Ovary (tissue), 10 donors: ENCODE data around the gene ZNF214. TPM values are rescaled to one million over a fixed set of nuclear protein-coding genes. Genes with fewer than 3 reads are reported as not detected.

ENCODE experiments used
- DNase-seq, 5 donors: peaks; one replicate each; pipeline ENCODE4 v3.0.0-alpha.2; 2019 to 2020
- H3K27ac ChIP-seq, 2 donors: fragments of 200-600 bp; one replicate each; pipeline versions ENCODE4 v1.5.1 to v1.8.0; 2019 to 2022
- H3K27me3 ChIP-seq: fragments of 200-600 bp; one replicate; pipeline ENCODE4 v1.8.0; 2022
- H3K36me3 ChIP-seq: fragments of 200-600 bp; sonication (generic); one replicate; pipeline ENCODE4 v1.5.1; 2019
- H3K4me1 ChIP-seq: one replicate; pipeline ENCODE4 v1.8.1; 2013; ENCODE audit warnings: mild to moderate bottlenecking, moderate library complexity; ENCODE audit not compliant: insufficient read depth
- H3K4me3 ChIP-seq: fragments of 200-600 bp; sonication (generic); one replicate; pipeline ENCODE4 v1.5.1; 2017
- H3K9me3 ChIP-seq, 2 donors: fragments of 200-600 bp in 1 of 2; sonication (generic) in 1 of 2; one replicate each; pipeline versions ENCODE4 v1.5.1 to v1.8.1; 2013 to 2019; ENCODE audit warnings: mild to moderate bottlenecking in 1 of 2, moderate library complexity in 1 of 2
- CTCF ChIP-seq, 3 donors: fragments of 450-650 bp in 2 of 3; fragments of 200-600 bp in 1 of 3; IDR thresholded peaks; one replicate each; pipeline versions ENCODE4 v1.5.1 to v1.8.0; 2016 to 2022; ENCODE audit warnings: antibody characterized with exemption in 3 of 3, mild to moderate bottlenecking in 1 of 3
- EP300 ChIP-seq: sonication (generic); formaldehyde crosslinking; IDR thresholded peaks from one replicate; pipeline ENCODE4 v1.6.1; 2017; ENCODE audit warnings: antibody characterized with exemption
- POLR2A ChIP-seq: fragments of 450-650 bp; IDR thresholded peaks from one replicate; pipeline ENCODE4 v1.6.1; 2017; ENCODE audit warnings: antibody characterized with exemption, mild to moderate bottlenecking, moderate library complexity
- WGBS, 3 donors: extraction: QIAGEN DNeasy Blood & Tissue Kit in 1 of 3; methylation state at CpG; one replicate each; pipeline versions ENCODE4 v1.1.5 to v1.1.7; 2013 to 2017; 5-methylcytosine and 5-hydroxymethylcytosine counted together
- intact Hi-C, 4 donors: fragments of 100-400 bp; cut with DNase I; formaldehyde crosslinking; loops; one replicate each; pipeline versions ENCODE4 v1.11.0 to v1.15.1; 2022 to 2023
- long read RNA-seq, 3 donors: library from polyadenylated mRNA in 2 of 3; unstranded in 2 of 3; transcript quantifications; one replicate each; pipeline ENCODE4 v2.0.0 and lab custom pipeline, GENCODE V29; 2021 to 2026
- polyA plus RNA-seq, 2 donors: library from polyadenylated mRNA; stranded (reverse); fragments of 200-250 nt in 1 of 2; fragments of 350-450 nt in 1 of 2; fragmentation: Illumina TruSeq in 1 of 2; extraction: RNeasy Lipid Tissue Mini Kit (QIAGEN cat#74804) in 1 of 2; gene quantifications; one replicate each; pipeline ENCODE4 v1.2.3, GENCODE V29; 2013 to 2014
- total RNA-seq, 7 donors: library from RNA; depleted of rRNA in 2 of 7; stranded (reverse); fragments of >200 nt in 2 of 7; fragmentation: NEBNext Ultra II Directional in 3 of 7; extraction: Animal tissue kit (Norgen Biotek cat#: 25700) in 3 of 7; gene quantifications; one replicate each; pipeline versions ENCODE4 v1.1.0 to v1.2.4, GENCODE V29; 2016 to 2023
- donor health status: DM: no; HTN: no; CAD: no; lungs with moderate emphysema.
- donor health status: DM: no; HTN: no; CAD: no.
- donor health status: Bipolar disorder and iron deficiency.
- donor health status: DM: yes; HTN: yes; CAD: no.
- donor health status: DM: no; HTN: no; CAD: no.
- donor health status: DM: yes; HTN: yes; CAD: no.

Gene ZNF214
- total RNA-seq (1 to 10 TPM; 3.7 to 6.8 (median 6.5) TPM), polyA plus RNA-seq (1 to 10 TPM; 3.2 to 3.5 TPM)
- long read RNA-seq, donor 1, partial matches to known transcripts, result 1 of 7 reads
- long read RNA-seq, donor 1, other reads (novel, unspliced or antisense), result 5 of 7 reads
- long read RNA-seq, donor 2, partial matches to known transcripts, result 0 of 3 reads
- long read RNA-seq, donor 2, other reads (novel, unspliced or antisense), result 0 of 3 reads
- long read RNA-seq, donor 3, transcript ZNF214-201 (3 exons, 2,681 nt), result major isoform, 5 of 13 reads
- long read RNA-seq, donor 3, partial matches to known transcripts, result 0 of 13 reads
- long read RNA-seq, donor 3, other reads (novel, unspliced or antisense), result 7 of 13 reads

- H3K27me3 ChIP-seq, result no peaks in the 10 kb centered on the region
Observed at GRCh38 chr11:7020183-7020917, at the start of gene ZNF214, which contains the start of gene NLRP14. ZNF214 (minus strand) TSS chr11:7020346; CDS start chr11:7002835, 17,511 bp downstream. NLRP14 (plus strand) TSS chr11:7020479; CDS start chr11:7038587, 18,108 bp downstream.

GRCh38 chr11:7062534-7062933, 42.4 kb upstream of the ZNF214 start:
- no peaks in the 10 kb centered on the region for H3K9me3 ChIP-seq
- TF ChIP-seq EP300 (no peak), POLR2A (no peak), CTCF (IDR thresholded peaks at IDR 0.05) (no peak)
- no peaks in the 10 kb centered on the region for H3K27me3 ChIP-seq
- H3K4me1 ChIP-seq, result no peaks in the 10 kb centered on the region
- H3K36me3 ChIP-seq, result no peaks in the 10 kb centered on the region
- 81 to 86% (median 84%) methylated on average over 2 of the region's 2 CpGs for WGBS, 3 donors
- DNase-seq, result no peak
- intact Hi-C loops, result no loop called here
- no peak overlapping the region for H3K27ac ChIP-seq
- H3K4me3 ChIP-seq, result no peak overlapping the region

More at GRCh38 chr11:7020183-7020917, at the start of gene ZNF214, which contains the start of gene NLRP14:
- Histone ChIP-seq H3K4me1 (peaks cover 3% of the 10 kb centered on the region), H3K27ac (peak within 1 kb of the TSS; percentile 5 to 85), H3K4me3 (peak within 1 kb of the TSS; percentile 58), H3K9me3 (no peaks in the 10 kb centered on the region), H3K36me3 (no peaks in the 10 kb centered on the region)
- WGBS, 3 donors, result 1 to 2% (median 1%) methylated on average over 46 to 47 of the region's 47 CpGs
- intact Hi-C loops, result no loop called here
- TF ChIP-seq EP300 (no peak), CTCF (IDR thresholded peaks at IDR 0.05) (no peak), POLR2A (peak; percentile 6)
- DNase-seq, result peak; percentile 94 to 97 (median 95)

- no peak for TF ChIP-seq POLR2A
- no peak for TF ChIP-seq CTCF (IDR thresholded peaks at IDR 0.05)
- no peak for TF ChIP-seq EP300
- intact Hi-C loops, result no loop called here
- Histone ChIP-seq H3K27me3 (no peaks in the 10 kb centered on the region), H3K4me1 (no peaks in the 10 kb centered on the region), H3K27ac (no peak overlapping the region), H3K36me3 (no peaks in the 10 kb centered on the region), H3K9me3 (no peaks in the 10 kb centered on the region), H3K4me3 (no peak overlapping the region)
- 56 to 80% (median 70%) methylated on average over 1 of the region's 1 CpG for WGBS, 3 donors
- DNase-seq, result no peak
Observed at GRCh38 chr11:7060868-7061267, 40.7 kb upstream of the ZNF214 start.

GRCh38 chr11:7057641-7058040, 37.5 kb upstream of the ZNF214 start:
- intact Hi-C loops, result no loop called here
- Histone ChIP-seq H3K27me3 (no peaks in the 10 kb centered on the region), H3K36me3 (no peaks in the 10 kb centered on the region), H3K27ac (no peak overlapping the region), H3K4me3 (no peak overlapping the region), H3K4me1 (no peaks in the 10 kb centered on the region), H3K9me3 (no peaks in the 10 kb centered on the region)
- DNase-seq, result no peak
- TF ChIP-seq POLR2A, result no peak
- WGBS, 3 donors, result 20 to 26% (median 22%) methylated on average over 2 of the region's 2 CpGs
